ENCODE data around the gene MGAT1.

DNA sequence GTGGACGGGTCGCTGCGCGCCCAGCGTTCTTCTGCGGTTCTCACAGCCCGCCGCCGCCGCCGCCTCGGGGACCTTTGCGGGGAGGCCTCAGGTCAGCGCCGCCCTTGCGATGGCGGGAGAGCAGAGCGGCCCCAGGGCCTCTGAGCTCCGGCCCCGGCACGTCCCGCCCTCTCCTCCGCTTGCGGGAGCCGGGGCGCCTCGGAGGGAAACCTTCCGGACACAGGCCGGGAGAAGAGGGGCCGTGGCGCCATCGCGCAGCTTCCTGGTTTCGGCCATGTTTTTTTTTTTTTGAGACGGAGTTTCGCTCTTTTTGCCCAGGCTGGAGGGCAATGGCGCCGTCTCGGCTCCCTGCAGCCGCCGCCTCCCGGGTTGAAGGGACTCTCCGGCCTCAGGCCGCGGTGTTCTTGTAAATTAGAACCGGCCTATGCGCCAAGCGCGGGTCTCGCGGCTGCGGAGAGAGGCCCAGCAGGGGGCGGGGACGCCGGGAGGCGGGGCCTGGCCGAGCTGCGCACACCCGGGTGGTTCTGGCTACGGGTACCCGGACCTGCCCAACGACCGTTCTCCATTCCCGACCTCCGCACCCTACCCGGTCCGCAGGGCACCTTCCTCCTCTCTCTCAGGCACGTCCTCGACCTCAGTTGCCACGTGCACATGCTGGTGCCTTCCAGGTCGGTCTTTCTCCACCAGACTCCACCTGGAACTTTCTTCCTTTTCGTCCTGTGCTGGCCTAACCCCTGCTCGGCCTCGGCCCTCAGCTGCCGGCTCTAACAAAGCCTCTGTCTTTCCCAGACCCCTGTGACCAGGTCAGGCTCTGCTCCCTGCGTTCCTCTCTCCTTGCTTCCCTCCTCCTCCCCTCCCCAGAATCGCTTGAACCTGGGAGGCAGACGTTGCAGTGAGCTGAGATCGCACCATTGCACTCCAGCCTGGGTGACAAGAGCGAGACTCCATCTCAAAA lies 28.8 kb upstream of the MGAT1 start:
- TF ChIP-seq, protein P1, sequence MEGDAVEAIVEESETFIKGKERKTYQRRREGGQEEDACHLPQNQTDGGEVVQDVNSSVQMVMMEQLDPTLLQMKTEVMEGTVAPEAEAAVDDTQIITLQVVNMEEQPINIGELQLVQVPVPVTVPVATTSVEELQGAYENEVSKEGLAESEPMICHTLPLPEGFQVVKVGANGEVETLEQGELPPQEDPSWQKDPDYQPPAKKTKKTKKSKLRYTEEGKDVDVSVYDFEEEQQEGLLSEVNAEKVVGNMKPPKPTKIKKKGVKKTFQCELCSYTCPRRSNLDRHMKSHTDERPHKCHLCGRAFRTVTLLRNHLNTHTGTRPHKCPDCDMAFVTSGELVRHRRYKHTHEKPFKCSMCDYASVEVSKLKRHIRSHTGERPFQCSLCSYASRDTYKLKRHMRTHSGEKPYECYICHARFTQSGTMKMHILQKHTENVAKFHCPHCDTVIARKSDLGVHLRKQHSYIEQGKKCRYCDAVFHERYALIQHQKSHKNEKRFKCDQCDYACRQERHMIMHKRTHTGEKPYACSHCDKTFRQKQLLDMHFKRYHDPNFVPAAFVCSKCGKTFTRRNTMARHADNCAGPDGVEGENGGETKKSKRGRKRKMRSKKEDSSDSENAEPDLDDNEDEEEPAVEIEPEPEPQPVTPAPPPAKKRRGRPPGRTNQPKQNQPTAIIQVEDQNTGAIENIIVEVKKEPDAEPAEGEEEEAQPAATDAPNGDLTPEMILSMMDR (IDR thresholded peaks at IDR 0.05), result peak in 3 of 6 experiments; percentile 36 to 43 (median 37)
- peak; percentile 65 to 77 for TF ChIP-seq POLR2A (IDR thresholded peaks at IDR 0.05)

All from Peyer's patch (tissue), 4 donors.